AG04450 (cell line): ENCODE results near the gene FRS3. TPM values are rescaled to one million over a fixed set of nuclear protein-coding genes. Genes with fewer than 3 reads are reported as not detected.
"Not testable (repeated sequence)": the region's sequence is repeated elsewhere in the genome, so short reads cannot be mapped to it uniquely, and the experiment has no call there.

Experiments used
- CTCF ChIA-PET: fragments of 300-600, 350-600 bp; formaldehyde crosslinking; extraction: SDS; loops from one replicate; lab custom pipeline; 2022; ENCODE audit warnings: antibody characterized with exemption, inconsistent platforms; lab: Charles Lee
- POLR2A ChIA-PET: fragments of 350-600 bp; formaldehyde crosslinking; extraction: SDS; loops from one replicate; lab custom pipeline; 2021; ENCODE audit warnings: antibody characterized with exemption, inconsistent platforms; lab: Yijun Ruan, JAX
- DNase-seq: peaks from one replicate; pipeline ENCODE4 v3.0.0-alpha.2; 2011; ENCODE audit warnings: low read depth, low spot score
- H3K27ac ChIP-seq: one replicate; pipeline ENCODE4 v1.5.1; 2012; ENCODE audit warnings: low read depth, low read length, control low read depth
- H3K27me3 ChIP-seq: one replicate; pipeline ENCODE4 v1.6.0; 2012; ENCODE audit warnings: low read length; ENCODE audit not compliant: control insufficient read depth, insufficient read depth
- H3K4me3 ChIP-seq: 2 replicates; pipeline ENCODE4 v1.5.1; 2011; ENCODE audit warnings: mild to moderate bottlenecking, low read depth, low read length, control low read depth
- H3K9me3 ChIP-seq: 2 replicates; pipeline ENCODE4 v1.5.1; 2012; ENCODE audit warnings: low read length; ENCODE audit not compliant: control insufficient read depth, insufficient read depth
- polyA plus RNA-seq: library from polyadenylated mRNA; depleted of rRNA; stranded (reverse); fragments of >200 nt; gene quantifications from 2 replicates; pipeline ENCODE4 v1.2.3, GENCODE V29; 2011
- TF ChIP-seq, protein P1 (sequence below): IDR thresholded peaks from 2 replicates; pipeline ENCODE4 v1.5.1; 2011; ENCODE audit warnings: low read depth, low read length, control low read depth, inconsistent platforms

Gene FRS3
- polyA plus RNA-seq, 1 experiment = 2.2 TPM

DNA sequence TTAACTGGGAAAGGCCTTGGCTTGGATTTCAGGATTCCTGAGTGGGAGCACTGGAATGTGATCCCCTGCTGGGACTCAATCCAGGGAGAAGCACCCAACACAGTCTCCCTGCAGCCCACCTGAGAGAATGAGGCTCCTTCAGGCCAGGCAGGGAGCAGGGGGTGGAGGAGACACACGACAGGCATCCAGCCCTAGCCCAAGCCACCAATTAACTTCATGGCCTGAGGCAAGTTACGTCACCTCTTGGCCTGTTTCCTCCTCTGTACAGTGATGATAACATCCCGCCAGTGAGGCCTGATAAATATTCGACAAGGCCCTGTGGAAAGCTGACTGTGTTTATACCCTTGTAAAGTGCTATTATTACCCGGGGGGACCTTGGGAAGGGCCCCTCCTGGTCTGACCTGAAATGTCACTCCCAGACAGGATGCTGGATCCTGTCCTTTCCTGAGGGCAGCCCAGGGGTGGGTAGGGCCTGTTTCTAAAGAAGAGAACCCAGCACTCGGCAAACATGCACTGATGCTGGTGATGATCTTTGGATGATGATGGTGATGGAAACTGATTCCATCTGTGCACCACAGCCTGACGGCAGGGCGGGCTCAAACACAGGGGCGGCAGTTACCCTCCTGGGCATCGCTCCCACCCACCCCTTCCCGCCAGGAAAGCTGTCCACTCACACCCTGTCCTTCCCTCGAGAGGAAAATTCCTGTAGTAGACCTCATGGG is 12.4 kb downstream of the FRS3 start:
- TF ChIP-seq, protein P1, sequence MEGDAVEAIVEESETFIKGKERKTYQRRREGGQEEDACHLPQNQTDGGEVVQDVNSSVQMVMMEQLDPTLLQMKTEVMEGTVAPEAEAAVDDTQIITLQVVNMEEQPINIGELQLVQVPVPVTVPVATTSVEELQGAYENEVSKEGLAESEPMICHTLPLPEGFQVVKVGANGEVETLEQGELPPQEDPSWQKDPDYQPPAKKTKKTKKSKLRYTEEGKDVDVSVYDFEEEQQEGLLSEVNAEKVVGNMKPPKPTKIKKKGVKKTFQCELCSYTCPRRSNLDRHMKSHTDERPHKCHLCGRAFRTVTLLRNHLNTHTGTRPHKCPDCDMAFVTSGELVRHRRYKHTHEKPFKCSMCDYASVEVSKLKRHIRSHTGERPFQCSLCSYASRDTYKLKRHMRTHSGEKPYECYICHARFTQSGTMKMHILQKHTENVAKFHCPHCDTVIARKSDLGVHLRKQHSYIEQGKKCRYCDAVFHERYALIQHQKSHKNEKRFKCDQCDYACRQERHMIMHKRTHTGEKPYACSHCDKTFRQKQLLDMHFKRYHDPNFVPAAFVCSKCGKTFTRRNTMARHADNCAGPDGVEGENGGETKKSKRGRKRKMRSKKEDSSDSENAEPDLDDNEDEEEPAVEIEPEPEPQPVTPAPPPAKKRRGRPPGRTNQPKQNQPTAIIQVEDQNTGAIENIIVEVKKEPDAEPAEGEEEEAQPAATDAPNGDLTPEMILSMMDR = no peak
- no peaks in the 10 kb centered on the region; the same call in 1 of the 2 replicates for H3K9me3 ChIP-seq
- DNase-seq = peak; percentile 55
- POLR2A ChIA-PET = no interaction called here
- CTCF ChIA-PET = interaction anchor here (1.2 to 2.3 kb wide), 3 partner anchors 8 to 20 kb away, joined by 3 to 15 read pairs (median 6); partner anchors contain the start of gene TOMM6
- H3K4me3 ChIP-seq = no peak overlapping the region
- H3K27ac ChIP-seq = peak overlapping the region; percentile 75
- peaks cover 4% of the 10 kb centered on the region for H3K27me3 ChIP-seq

- H3K27ac ChIP-seq, DNase-seq, H3K4me3 ChIP-seq, H3K9me3 ChIP-seq, POLR2A ChIA-PET, H3K27me3 ChIP-seq: not testable (repeated sequence)
- CTCF ChIA-PET = interaction anchor here (1.2 kb wide), 1 partner anchor 9 kb away, joined by 3 read pairs; no protein-coding TSS in a partner anchor
Observed at GRCh38 chr6:41766043-41766664, 13.5 kb downstream of the FRS3 start.

DNA sequence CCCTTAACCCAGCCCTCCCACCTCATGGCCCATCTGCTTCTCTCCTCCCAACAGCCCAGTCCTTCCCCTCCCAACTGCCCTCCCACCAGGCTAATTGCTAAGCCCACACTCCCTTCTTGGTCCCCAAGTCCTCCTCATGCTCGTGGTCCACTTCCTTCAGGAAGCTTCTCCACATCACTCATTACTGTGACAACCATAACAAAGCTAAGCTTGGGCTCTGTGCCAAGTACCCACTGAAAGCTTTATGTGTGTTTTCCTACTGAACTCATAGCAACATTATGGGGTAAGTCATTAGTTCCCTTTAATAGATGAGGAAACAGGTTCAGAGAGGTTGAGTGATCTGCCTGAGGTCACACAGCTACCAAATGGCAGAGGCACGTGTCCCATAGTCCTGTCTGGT is 16.2 kb downstream of the FRS3 start:
- TF ChIP-seq, protein P1 = no peak
- no peak for DNase-seq
- Histone ChIP-seq H3K27me3 (peaks cover 9% of the 10 kb centered on the region), H3K4me3 (no peak overlapping the region), H3K27ac (no peak overlapping the region), H3K9me3 (no peaks in the 10 kb centered on the region)
- ChIA-PET POLR2A (no interaction called here), CTCF (interaction anchor here (0.7 to 2.8 kb wide), 3 partner anchors 13 to 281 kb away, joined by 3 to 10 read pairs (median 5); no protein-coding TSS in a partner anchor)

GRCh38 chr6:41759905-41760579 is 19.7 kb downstream of the FRS3 start:
- DNase-seq = no peak
- ChIA-PET CTCF (interaction anchor here (0.9 kb wide), 1 partner anchor 54 kb away, joined by 3 read pairs; no protein-coding TSS in a partner anchor), POLR2A (no interaction called here)
- H3K27me3 ChIP-seq = peaks cover 20% of the 10 kb centered on the region
- H3K4me3 ChIP-seq = no peak overlapping the region
- H3K9me3 ChIP-seq = no peaks in the 10 kb centered on the region
- TF ChIP-seq, protein P1 = no peak
- H3K27ac ChIP-seq = no peak overlapping the region

GRCh38 chr6:41759106-41759904 is 20.4 kb downstream of the FRS3 start:
- TF ChIP-seq, protein P1 = no peak
- ChIA-PET POLR2A (no interaction called here), CTCF (interaction anchor here (0.9 kb wide), 1 partner anchor 53 kb away, joined by 3 read pairs; no protein-coding TSS in a partner anchor)
- DNase-seq = no peak
- no peak overlapping the region for H3K27ac ChIP-seq
- H3K9me3 ChIP-seq = no peaks in the 10 kb centered on the region
- H3K27me3 ChIP-seq = peaks cover 20% of the 10 kb centered on the region
- H3K4me3 ChIP-seq = no peak overlapping the region
